Activated CD4-positive, alpha-beta T cell treated with anti-CD3 and anti-CD28 coated beads, Interleukin-2, Interleukin-6, amounts not matched to agents 100 ng/mL and 50 ng/mL, durations not matched to agents 16 hours and 8 hours (primary cell): ENCODE data around the gene SASH3.

Source experiments
- DNase-seq: peaks from one replicate; pipeline ENCODE4 v3.0.0-alpha.2; 2020

The SASH3 gene

DNA sequence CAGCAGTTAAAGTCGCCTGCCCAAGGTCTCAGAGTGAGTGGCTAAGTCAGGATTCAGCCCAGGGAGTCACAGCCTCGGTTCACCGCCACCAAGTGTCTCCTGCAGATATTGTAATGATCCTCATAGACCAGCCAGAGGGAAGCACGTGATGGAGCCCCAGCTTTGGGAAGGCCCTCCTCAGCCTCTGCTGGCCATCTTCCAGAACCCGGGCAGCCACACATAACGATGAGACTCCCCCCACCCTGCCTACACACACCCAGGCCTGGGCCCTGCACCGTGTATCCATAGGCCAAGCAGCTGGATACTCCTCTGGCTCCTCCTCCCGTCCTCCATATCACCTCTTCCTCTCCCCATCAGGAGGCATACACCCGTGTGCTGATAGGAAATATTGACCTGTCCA, 19.6 kb upstream of the SASH3 start:
- DNase-seq: no peak

DNA sequence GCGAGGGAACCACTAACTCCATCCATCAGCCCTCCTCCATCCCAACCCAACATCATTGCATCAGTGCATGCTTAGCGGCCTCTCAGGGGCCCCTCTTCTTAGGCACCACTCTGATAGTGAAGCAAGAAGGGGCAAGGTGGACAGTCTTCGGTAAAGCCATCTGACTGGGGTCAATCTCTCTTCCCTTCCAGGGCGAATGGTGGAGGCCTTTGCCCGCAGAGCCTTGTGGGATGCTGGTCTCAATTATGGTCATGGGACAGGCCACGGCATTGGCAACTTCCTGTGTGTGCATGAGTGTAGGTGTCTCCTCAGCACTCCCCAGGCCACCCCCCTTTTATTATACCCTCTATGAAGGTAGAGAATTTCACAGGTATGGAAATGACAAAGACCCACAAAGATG, 18.8 kb upstream of the SASH3 start:
- no peak for DNase-seq

DNA sequence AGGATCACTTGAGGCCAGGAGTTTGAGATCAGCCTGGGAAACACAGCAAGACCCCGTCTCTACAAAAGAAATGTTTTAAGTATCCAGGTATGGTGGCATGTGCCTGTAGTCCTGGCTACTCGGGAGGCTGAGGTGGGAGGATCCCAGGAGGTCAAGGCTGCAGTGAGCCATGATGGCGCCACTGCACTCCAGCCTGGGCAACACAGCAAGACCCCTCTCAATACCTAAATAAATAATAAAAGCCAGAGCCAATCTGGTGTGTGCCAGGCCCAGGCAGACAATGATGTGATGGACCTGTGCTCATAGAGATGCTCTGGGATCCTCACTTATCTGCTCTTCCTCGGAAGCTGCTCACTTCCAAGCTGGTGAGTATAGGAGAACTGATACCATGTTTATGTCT, 18.2 kb upstream of the SASH3 start:
- DNase-seq: no peak

DNA sequence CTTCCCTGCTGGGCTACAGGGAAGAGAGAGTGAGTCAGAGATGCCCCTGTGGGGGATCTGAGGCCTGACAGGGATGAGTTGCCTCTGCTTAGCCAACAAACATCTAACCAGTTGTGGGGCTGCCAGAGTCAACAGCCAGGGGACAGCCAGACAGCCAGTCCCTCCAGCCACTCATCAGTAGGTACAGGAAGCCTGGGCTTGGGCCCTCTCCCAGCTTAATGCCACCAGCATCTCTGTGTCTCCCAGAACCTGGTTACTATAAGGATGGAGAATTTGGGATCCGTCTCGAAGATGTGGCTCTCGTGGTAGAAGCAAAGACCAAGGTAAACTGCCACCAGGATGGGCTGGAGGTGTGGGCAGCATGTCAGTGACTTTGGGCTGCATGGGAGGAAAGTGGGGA, 17.3 kb upstream of the SASH3 start:
- no peak for DNase-seq

DNA sequence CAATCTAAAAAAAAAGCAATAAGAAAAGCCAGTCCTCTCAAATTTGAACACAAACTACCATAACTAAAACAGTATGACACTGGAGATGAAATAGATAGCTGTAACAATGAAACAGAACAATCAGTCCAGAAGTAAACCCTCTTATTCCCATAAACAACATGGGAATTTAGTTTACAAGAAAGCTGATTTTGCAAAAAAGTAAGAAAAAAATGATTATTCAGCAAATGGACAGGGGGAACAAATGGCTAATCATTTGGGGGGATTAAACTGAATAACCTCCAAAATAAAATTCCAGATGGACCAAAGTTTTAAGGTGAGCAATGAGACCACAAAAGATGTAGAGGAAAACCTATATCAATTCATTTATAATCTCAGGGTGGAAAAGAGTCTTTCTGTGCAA, 16.1 kb upstream of the SASH3 start:
- DNase-seq: no peak

DNA sequence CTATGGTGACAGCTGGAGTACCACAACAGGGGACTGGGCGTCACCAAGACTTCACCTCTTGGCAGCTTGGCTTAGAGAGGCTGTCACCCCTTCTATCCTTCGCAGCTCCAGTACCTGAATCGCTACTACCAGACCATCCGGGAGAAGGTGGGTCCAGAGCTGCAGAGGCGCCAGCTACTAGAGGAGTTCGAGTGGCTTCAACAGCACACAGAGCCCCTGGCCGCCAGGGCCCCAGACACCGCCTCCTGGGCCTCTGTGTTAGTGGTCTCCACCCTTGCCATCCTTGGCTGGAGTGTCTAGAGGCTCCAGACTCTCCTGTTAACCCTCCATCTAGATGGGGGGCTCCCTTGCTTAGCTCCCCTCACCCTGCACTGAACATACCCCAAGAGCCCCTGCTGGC, 11.6 kb upstream of the SASH3 start:
- DNase-seq: no peak

DNA sequence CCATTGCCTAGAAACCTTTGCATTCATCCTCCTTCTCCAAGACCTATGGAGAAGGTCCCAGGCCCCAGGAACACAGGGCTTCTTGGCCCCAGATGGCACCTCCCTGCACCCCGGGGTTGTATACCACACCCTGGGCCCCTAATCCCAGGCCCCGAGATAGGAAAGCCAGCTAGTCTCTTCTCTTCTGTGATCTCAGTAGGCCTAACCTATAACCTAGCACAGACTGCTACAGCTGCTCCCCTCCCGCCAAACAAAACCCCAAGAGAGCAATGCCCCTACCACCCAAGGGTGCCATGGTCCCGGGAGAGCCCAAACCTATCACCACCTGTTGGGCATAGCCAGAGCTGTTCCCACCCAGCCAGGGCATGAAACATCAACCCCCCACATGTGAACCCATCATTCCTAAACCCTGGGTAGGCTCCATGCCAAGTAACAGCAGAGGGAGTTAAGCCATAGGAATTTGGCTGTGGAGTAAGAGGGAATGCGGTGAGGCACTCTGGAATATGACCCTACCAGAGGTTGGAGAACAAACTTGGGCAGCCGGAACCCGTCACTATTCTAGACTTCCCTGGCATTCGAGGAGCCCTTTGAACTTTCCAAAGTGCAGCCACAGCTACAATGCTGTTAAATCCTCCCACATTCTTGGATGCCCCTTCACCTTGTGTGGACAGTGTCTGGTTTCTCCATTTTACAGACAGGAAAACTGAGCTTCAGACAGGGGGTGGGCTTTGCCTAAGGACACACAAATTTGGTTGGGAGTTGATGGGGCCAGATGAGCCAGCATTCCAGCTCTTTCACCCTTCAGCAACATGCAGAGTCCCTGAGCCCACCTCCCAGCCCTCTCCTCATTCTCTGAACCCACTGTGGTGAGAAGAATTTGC, 10.9 kb upstream of the SASH3 start:
- no peak for DNase-seq

DNA sequence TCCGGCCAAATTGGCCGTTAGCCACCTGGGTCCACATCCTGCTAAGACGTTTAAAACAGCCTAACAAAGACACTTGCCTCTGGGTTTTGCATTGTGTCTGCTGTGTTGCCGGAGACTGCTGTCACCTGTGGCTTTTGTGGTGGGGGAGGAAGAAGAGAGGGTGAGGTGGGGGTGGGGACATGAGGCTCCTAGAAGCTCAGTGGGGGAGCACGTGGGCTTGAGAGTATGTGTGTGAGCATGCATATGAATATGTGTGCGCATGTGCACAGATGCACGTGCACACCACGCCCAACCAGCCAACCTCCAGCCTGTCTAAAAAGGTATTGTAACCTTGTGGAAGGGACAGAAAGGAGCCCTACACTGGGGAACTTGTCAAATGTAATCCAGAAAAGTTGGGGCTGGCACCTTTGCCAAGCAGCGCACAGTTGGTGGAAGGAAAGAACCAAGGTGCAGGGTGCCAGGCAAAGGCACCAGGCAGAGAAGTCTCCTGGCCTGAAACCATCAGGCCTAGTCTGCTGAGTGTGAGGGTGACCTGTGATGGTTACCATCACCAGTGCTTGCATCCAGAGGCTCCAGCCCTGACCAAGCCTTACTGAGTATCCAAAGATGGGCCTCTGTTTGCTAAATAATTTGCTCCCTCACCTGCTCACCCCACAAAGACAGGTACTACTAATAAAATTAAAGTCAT, 10.1 kb upstream of the SASH3 start:
- DNase-seq: peak; percentile 85

DNA sequence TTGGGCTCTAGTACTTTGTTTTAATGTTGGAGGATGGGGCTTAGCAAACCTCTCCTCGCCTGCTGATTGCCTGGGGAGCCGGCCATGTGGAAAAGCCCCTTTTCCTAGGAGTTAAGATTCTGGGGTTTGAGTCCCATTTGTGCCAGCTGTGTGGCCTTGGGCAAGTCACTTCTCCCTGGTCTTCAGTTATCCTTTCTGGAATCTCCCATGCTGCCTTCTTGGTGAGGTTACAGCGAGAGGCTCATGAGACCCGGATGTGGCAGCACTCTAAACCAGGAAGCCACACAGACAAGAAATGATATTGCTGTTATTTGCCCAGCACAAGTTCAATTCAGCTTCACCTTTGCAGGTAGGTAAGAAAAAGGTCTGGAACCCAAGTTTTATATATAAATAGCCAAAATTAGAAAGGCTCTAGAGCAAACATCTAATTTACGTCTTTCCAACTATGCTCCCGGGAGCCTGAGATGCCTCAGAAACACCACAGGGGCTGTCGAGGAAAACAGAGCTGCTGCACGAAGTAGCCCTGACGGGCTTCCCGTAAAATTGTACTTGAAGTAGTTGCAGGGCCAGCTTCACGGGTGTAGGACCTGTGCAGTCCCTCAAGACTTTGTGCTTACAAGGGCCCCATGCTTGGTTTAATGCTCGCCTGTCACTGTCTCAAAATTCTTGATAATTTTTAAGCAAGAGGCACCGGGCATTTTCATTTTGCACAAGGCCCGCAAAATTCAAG, 8.3 kb upstream of the SASH3 start:
- DNase-seq: peak; percentile 60

DNA sequence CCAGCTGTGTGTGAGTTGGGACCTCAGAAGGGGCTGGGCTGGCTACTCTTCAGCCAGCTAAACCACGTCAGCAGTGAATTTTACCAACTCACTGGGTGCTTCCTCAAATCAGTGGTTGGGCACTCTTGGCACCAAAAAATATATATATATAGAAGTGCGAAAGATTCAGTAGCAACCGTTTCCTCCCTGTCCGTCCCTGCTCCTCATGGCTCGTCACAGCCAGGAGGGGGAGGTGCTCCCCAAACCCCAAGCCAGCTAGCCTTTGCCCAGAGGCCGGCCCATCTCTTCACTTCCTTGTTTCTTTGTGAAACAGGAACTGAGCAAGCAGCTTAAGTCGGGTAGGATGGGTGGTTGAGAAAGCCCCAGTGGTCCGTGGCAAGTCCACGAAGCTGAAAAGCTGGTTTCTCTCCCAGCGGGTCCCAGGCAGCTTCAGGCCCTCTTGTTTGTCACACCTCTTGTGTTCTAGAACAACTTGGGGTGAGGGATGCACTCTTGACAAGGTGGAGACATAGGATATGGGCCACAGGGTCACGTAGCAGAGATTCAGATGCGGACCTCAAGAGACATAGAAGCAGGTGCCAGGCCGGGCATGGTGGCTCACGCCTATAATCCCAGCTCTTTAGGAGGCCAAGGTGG, 6.8 kb upstream of the SASH3 start:
- peak; percentile 71 for DNase-seq

DNA sequence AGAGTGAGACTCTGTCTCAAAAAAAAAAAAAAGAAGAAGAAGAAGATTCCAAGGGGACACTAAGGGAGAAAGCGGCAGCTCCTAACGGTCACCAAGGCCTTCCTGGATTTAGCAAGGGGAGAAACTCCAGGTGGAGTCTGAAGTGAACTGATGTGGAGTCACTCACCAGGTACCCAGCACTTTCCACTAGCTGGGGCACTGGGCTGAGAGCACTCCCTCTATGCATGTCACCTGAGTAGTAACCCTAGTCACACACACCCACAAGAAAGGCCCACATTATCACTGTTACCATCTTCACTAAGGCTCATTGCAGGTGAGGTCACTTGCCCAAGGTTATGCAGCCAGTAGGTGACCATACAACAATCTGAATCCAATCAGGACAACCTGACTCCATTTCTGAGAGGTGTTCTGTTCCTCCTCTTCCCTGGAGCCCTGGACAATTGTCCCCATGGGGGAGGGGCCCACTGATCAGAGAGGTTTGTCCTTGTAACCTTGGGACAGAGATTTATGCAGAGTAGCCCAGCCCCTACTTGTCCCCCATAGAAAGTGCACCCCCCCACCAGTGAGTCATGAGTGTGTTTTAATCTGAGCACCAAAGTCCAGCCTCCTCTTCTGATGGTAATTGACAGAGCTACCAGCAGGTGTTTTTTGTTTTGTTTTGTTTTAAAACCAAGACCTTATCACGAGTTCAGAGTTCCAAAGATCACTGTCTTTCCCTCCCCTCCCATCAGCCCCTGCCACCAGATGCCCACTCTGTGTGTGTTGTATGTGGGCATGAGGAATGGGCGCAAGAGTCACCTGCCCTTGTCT, 5.9 kb upstream of the SASH3 start:
- no peak for DNase-seq

DNA sequence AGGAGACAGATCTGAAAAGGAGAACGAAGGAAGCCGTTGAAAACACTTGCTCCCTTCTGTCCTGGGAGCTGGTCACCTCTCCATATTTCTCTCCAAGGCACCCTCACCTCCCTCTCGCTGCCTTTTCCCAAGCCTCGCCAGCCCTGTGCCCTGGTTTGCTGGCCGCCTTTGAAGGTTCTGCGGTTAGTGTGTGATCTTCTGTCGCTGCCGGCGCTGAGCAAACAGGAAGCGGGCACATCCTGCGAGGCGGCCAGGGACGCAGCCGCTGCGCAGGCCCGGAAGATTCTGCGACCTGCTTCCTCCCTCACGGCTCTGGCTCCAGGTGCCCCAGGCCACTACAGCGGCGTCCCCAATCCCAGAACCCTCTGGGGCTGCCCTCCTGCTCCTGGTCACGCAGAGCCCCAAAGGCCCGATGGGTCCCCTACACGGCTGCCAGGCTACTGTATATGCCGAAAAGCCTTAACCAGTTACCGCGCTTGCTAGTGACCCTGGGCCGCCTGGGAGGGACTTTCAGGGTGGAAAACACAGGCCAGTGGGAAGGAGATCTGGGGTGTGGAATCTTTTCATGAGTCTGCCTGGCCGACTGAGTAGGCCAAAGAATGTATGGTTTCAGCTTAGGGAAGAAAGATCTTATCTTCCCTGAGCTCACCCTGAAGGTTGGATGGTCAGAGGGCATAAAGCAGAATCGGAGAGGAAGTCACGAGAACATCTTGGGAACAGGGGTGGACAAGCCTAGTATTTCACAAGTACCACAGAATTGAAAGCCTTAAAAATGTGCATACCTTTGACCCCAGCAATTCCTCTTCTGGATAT, 2.3 kb upstream of the SASH3 start:
- peak; percentile 86 for DNase-seq

DNA sequence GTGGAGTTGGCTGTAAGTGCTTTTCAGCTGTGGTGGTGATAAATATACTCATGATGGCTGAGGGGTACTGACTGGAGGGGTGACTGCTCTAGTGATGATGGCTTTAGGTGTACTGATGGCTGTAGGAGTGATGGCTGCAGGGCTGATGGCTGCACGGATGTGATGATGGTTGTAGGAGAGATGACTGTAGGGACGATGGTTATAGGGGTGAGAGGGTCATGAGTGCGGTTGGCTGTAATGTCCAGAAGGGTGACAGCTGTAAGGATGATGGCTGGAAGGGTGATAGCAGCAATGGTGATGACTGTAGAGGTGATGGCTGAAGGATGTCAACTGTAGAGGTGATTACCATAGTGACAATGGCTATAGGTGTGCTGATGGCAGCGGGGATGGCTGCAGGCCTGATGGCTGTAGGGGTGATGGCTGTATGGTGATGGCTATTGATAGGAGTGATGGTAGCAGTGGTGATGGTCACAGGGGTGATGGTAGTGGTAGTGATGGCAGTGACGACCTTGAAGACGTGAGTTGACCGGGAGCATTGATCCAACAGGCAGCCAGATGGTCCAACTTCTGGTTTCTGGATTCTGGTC, 570 bp upstream of the SASH3 start:
- DNase-seq: no peak

DNA sequence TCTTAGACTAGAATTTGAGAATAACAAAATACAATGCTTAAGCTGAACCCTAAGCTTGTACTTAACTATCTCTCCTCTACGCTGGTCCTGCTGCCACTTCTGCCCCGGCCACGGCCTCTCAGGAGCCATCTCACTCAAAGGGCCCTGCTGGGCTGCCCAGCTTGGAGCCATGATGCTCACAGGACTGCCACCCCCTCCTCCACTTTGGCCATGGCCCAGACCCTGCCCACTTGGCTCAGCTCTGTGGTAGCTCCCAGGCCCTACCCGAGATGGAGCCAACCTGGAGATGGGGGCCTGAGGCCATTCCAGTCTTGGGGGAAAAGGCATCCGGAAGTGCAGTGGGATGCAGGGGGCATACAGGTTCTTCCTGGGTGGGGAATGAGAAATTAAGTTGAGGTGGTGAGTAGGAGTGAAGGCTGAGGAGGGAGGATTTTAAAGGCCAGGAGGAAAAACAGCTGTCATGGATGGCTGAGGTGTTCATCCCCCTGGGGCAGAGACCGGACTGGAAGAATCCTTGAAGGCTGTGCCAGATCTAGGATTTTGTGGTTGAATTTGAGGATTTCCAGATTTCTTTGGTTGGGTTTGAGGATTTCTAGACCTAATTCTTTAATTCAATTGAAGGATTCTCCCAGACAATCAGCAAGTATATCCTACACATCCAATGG, 824 bp downstream of the SASH3 start:
- DNase-seq: no peak

DNA sequence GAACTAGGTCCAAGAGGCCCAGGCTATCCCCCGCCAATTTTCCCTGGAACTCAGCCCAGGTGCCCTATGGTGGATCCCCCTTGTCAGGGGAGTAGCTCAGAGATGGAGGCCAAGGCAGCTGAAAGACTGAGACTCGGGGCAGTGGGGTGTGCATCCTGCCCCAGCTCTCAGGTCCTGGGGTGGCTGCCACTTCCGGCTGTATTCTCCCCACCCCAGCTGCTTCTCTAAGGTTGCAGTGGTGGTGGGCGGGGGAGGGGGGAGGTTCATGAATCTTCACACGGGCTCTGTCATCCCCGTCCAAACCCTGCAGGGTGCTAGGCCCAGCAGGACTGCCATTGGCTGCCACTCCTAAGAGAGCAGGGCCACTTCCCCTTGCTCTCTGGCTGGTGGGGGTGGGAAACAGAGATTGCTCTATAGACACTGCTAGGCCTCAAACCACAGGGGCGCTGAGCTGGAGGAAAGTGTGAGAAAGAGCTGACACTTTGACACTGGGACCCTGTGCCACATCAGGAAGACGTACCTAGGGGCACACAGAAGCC, 1.5 kb downstream of the SASH3 start:
- DNase-seq: peak; percentile 91

DNA sequence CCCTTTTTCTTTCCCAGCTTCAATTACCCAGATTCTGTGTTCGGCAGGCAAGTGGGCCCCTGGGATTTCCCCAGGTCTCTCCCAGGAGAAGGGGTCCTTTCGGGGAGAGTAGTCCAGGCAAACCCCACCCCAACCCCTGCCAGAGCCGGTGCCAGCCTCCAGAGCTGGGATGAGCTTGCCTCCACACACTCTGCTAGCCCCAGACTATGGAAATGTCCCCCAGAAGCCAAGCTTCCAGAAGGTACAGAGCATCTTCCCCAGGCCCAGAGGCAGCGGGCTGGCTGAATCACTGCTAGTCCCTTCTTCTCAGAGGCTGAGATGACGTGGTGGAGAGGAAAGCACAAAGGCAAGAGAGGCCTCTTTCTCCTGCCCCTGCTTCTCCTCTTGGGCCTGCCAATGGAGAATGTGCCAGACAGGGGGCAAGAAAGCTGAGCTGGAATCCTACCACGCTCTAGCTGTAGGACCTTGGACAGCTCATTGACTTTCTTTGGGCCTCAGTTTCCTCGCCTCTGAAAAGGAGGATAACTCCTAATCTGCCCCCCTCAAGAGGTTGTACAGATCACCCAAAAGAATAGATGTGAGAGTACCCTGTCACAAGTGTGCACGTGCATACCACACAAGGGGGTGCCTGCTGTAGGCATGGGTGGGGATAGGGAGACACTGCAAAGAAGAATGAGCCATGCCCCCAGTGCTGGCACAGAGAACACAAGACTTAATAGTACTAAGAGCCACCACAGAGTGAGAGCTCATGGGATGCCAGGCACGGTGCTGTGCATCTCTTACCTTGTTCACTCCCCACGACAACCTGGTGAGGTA, 2.1 kb downstream of the SASH3 start:
- DNase-seq: no peak

DNA sequence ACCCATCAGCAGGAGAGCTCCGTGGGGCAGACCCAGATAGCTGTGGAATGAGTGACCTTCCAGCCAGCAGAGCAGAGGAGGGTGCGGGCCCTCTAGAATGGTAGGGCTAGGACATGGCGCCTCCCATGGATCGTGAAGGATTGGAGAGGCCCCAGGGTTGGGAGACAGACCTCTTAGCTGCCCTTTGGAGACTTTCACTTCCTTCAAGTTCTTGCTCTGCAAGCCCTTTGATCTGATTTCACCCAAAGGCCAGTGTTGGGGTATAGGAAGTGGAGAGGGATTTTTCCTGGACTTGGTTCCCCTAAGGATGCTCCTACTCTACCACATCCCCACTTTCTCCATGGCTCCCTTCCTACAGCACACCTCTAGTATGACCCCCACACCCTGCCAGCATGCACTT, 3.0 kb downstream of the SASH3 start:
- DNase-seq: no peak

DNA sequence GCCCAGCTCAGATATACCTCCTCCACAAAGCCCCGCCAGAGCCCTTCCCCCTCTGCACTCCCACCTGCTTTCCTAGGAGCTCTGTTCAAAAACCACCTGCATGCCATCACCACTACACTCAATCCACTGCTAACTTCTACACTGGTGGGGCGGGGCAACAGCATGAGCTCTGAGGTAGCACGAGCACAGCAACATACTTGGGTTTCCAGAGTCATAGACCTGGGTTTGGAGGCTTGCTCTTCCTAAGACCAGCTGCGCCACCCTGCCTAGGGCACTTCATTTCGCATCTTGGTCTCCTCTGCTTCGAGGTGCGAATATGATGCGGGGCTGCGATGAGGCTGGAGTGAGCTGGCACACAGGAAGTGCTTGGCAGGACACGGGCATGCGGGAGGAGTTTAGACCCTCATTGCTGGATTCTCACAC, 3.6 kb downstream of the SASH3 start:
- DNase-seq: no peak

DNA sequence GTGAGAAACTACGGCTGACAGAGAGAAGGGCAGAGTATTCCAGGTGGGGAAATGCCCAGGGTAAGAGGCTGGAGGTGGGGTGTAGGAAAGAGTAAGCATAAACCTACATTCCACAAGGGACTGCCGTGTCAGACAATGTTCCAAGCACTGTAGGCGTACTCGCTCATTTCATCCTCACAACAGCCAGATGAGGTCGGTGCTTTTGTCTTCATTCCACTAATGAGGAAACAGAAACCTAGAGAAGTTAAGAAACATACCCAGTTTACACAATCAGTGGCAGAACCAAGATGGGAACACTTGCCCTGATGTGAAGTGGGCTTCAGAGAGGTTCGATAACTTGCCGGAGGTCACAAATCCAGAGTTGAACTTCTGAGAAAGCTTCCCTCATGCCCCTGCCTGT, 4.6 kb downstream of the SASH3 start:
- no peak for DNase-seq
